A549 (cell line): Measurements from ENCODE around the gene ZNF331.
"Not testable (repeated sequence)": the region's sequence is repeated elsewhere in the genome, so short reads cannot be mapped to it uniquely, and the experiment has no call there.

Experiments
- CBX2 ChIP-seq: fragments of 200-600 bp; sonication (generic); IDR thresholded peaks from 2 replicates; pipeline ENCODE4 v1.6.1; 2016; ENCODE audit warnings: low read depth, mild to moderate bottlenecking, borderline replicate concordance
- FOSB ChIP-seq: fragments of 250-450 bp; sonication (Bioruptor Pico); IDR thresholded peaks from 2 replicates; pipeline ENCODE4 v1.5.0; 2020; ENCODE audit warnings: mild to moderate bottlenecking, moderate library complexity
- MYC ChIP-seq: IDR thresholded peaks from 2 replicates; pipeline ENCODE4 v1.6.1; 2012; ENCODE audit warnings: mild to moderate bottlenecking, inconsistent platforms, low read length, improper control_type of control experiment, borderline replicate concordance
- NFE2L2 ChIP-seq: fragments of 150-350 bp; conservative IDR thresholded peaks from 2 replicates; pipeline ENCODE4 v1.6.1; 2014; ENCODE audit warnings: low read length
- POLR2A ChIP-seq: IDR thresholded peaks from 2 replicates; pipeline ENCODE4 v1.6.1; 2012; ENCODE audit warnings: mild to moderate bottlenecking, low read length
- USF2 ChIP-seq: fragments of 450-650 bp; IDR thresholded peaks from 2 replicates; pipeline ENCODE4 v1.6.1; 2014; ENCODE audit warnings: antibody characterized with exemption
- TF ChIP-seq, protein P1 (sequence below): fragments of >200 bp; sonication (Bioruptor Twin); formaldehyde crosslinking; IDR thresholded peaks from 3 replicates; pipeline ENCODE4 v1.5.1; 2016
- TF ChIP-seq, protein P2 (sequence below): fragments of 250-450 bp; sonication (Bioruptor Pico); IDR thresholded peaks from 2 replicates; pipeline ENCODE4 v1.5.0; 2021; ENCODE audit warnings: mild to moderate bottlenecking, moderate library complexity, borderline replicate concordance

GRCh38 chr19:53503671-53504364 is 34.1 kb upstream of the ZNF331 start:
- TF ChIP-seq NFE2L2; MYC; USF2; CBX2; FOSB (CRISPR knock-in tag); POLR2A: not testable (repeated sequence)
- TF ChIP-seq, protein P1, sequence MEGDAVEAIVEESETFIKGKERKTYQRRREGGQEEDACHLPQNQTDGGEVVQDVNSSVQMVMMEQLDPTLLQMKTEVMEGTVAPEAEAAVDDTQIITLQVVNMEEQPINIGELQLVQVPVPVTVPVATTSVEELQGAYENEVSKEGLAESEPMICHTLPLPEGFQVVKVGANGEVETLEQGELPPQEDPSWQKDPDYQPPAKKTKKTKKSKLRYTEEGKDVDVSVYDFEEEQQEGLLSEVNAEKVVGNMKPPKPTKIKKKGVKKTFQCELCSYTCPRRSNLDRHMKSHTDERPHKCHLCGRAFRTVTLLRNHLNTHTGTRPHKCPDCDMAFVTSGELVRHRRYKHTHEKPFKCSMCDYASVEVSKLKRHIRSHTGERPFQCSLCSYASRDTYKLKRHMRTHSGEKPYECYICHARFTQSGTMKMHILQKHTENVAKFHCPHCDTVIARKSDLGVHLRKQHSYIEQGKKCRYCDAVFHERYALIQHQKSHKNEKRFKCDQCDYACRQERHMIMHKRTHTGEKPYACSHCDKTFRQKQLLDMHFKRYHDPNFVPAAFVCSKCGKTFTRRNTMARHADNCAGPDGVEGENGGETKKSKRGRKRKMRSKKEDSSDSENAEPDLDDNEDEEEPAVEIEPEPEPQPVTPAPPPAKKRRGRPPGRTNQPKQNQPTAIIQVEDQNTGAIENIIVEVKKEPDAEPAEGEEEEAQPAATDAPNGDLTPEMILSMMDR, result not testable (repeated sequence)
- TF ChIP-seq, protein P2, sequence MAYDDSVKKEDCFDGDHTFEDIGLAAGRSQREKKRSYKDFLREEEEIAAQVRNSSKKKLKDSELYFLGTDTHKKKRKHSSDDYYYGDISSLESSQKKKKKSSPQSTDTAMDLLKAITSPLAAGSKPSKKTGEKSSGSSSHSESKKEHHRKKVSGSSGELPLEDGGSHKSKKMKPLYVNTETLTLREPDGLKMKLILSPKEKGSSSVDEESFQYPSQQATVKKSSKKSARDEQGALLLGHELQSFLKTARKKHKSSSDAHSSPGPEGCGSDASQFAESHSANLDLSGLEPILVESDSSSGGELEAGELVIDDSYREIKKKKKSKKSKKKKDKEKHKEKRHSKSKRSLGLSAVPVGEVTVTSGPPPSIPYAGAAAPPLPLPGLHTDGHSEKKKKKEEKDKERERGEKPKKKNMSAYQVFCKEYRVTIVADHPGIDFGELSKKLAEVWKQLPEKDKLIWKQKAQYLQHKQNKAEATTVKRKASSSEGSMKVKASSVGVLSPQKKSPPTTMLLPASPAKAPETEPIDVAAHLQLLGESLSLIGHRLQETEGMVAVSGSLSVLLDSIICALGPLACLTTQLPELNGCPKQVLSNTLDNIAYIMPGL, result not testable (repeated sequence)
